Stimulated activated CD8-positive, alpha-beta memory T cell treated with anti-CD3 and anti-CD28 coated beads, Interleukin-7, amount 100 ng/mL, for 24 hours (primary cell): ENCODE measurements around the gene C1orf35.

Source experiments
- DNase-seq: peaks from one replicate; pipeline ENCODE4 v3.0.0-alpha.2; 2020; ENCODE audit warnings: low read depth

Gene C1orf35

GRCh38 chr1:228109073-228109961, 6.2 kb upstream of the C1orf35 start, which contains the start of gene MRPL55:
TSS of gene MRPL55 (minus strand) at chr1:228109299. CDS start at chr1:228108260, 1,039 bp downstream.
- peak; percentile 98 for DNase-seq

- no peak for DNase-seq
Observed at GRCh38 chr1:228108742-228109072, 5.6 kb upstream of the C1orf35 start.

GRCh38 chr1:228108055-228108690, 5.0 kb upstream of the C1orf35 start:
- DNase-seq, result no peak

GRCh38 chr1:228107636-228108035, 4.5 kb upstream of the C1orf35 start:
- no peak for DNase-seq

- DNase-seq, result no peak
Observed at GRCh38 chr1:228106800-228107054, 3.6 kb upstream of the C1orf35 start.

- DNase-seq, result no peak
Observed at GRCh38 chr1:228105996-228106799, 3.1 kb upstream of the C1orf35 start.

GRCh38 chr1:228105270-228105995, 2.3 kb upstream of the C1orf35 start:
- DNase-seq, result no peak

GRCh38 chr1:228104526-228105269, 1.6 kb upstream of the C1orf35 start:
- DNase-seq, result no peak

GRCh38 chr1:228101994-228102790, 933 bp downstream of the C1orf35 start:
- no peak for DNase-seq

- DNase-seq, result no peak
Observed at GRCh38 chr1:228101614-228101993, 1.5 kb downstream of the C1orf35 start.

- DNase-seq, result no peak
Observed at GRCh38 chr1:228100822-228101613, 2.1 kb downstream of the C1orf35 start.

- no peak for DNase-seq
Observed at GRCh38 chr1:228099331-228099732, 3.8 kb downstream of the C1orf35 start.

GRCh38 chr1:228098323-228098931, 4.7 kb downstream of the C1orf35 start:
- no peak for DNase-seq

- DNase-seq, result no peak
Observed at GRCh38 chr1:228097333-228098081, 5.6 kb downstream of the C1orf35 start.

GRCh38 chr1:228096416-228097332, 6.5 kb downstream of the C1orf35 start:
- DNase-seq, result no peak

GRCh38 chr1:228095938-228096337, 7.2 kb downstream of the C1orf35 start:
- no peak for DNase-seq

- no peak for DNase-seq
Observed at GRCh38 chr1:228095161-228095560, 8.0 kb downstream of the C1orf35 start.
